GM23338 (cell line): Measurements from ENCODE around the gene AGPAT4.

ENCODE experiments used
- CREB1 ChIP-seq: fragments of 250-450 bp; sonication (Bioruptor Pico); IDR thresholded peaks from 2 replicates; pipeline ENCODE4 v1.5.0; 2020; ENCODE audit warnings: low read depth, mild to moderate bottlenecking, moderate library complexity
- EZH2 ChIP-seq: fragments of 200-600 bp; sonication (generic); IDR thresholded peaks from one replicate; pipeline ENCODE4 v1.8.0; 2017; ENCODE audit warnings: antibody characterized with exemption, mild to moderate bottlenecking, low read depth; ENCODE audit not compliant: unreplicated experiment
- POLR2AphosphoS5 ChIP-seq: IDR thresholded peaks from 2 replicates; pipeline ENCODE4 v1.6.1; 2016; ENCODE audit warnings: antibody characterized with exemption, low read depth
- STAT1 ChIP-seq: IDR thresholded peaks from one replicate; pipeline ENCODE4 v1.6.1; 2016; ENCODE audit warnings: antibody characterized with exemption; ENCODE audit not compliant: unreplicated experiment
- TF ChIP-seq, protein P1 (sequence below), 2 experiments: fragments of 200-600 bp in 1 of 2; sonication (generic) in 1 of 2; conservative IDR thresholded peaks; 2 replicates each; pipeline versions ENCODE4 v1.5.1 to v1.6.1; 2016 to 2017; ENCODE audit warnings: antibody characterized with exemption in 2 of 2, low read depth in 2 of 2, mild to moderate bottlenecking in 2 of 2, moderate library complexity in 1 of 2
- TF ChIP-seq, protein P2 (sequence below): IDR thresholded peaks from one replicate; pipeline ENCODE4 v1.6.1; 2018; ENCODE audit warnings: antibody characterized with exemption; ENCODE audit not compliant: unreplicated experiment

DNA sequence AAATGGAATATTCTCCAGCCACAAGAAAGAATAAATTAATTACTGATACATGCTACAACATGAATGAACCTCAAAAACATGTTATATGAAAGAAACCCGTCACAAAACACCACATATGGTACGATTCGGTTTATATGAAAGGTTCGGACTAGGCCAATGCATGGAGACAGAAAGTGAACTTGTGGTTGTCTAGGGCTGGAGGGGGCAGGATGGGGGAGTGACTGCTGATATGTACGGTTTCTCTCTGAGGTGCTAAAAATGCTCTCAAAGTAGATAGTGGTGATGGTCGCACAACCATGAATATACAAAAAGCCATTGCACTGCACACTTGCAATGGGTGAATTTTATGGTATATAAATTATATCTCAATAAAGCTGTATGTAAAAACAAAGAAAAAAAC is 18.3 kb downstream of the AGPAT4 start:
- TF ChIP-seq, protein P1, sequence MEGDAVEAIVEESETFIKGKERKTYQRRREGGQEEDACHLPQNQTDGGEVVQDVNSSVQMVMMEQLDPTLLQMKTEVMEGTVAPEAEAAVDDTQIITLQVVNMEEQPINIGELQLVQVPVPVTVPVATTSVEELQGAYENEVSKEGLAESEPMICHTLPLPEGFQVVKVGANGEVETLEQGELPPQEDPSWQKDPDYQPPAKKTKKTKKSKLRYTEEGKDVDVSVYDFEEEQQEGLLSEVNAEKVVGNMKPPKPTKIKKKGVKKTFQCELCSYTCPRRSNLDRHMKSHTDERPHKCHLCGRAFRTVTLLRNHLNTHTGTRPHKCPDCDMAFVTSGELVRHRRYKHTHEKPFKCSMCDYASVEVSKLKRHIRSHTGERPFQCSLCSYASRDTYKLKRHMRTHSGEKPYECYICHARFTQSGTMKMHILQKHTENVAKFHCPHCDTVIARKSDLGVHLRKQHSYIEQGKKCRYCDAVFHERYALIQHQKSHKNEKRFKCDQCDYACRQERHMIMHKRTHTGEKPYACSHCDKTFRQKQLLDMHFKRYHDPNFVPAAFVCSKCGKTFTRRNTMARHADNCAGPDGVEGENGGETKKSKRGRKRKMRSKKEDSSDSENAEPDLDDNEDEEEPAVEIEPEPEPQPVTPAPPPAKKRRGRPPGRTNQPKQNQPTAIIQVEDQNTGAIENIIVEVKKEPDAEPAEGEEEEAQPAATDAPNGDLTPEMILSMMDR (conservative IDR thresholded peaks at IDR 0.05; ENCODE audit: low read depth in 2 of 2) = no peak
- TF ChIP-seq, protein P2, sequence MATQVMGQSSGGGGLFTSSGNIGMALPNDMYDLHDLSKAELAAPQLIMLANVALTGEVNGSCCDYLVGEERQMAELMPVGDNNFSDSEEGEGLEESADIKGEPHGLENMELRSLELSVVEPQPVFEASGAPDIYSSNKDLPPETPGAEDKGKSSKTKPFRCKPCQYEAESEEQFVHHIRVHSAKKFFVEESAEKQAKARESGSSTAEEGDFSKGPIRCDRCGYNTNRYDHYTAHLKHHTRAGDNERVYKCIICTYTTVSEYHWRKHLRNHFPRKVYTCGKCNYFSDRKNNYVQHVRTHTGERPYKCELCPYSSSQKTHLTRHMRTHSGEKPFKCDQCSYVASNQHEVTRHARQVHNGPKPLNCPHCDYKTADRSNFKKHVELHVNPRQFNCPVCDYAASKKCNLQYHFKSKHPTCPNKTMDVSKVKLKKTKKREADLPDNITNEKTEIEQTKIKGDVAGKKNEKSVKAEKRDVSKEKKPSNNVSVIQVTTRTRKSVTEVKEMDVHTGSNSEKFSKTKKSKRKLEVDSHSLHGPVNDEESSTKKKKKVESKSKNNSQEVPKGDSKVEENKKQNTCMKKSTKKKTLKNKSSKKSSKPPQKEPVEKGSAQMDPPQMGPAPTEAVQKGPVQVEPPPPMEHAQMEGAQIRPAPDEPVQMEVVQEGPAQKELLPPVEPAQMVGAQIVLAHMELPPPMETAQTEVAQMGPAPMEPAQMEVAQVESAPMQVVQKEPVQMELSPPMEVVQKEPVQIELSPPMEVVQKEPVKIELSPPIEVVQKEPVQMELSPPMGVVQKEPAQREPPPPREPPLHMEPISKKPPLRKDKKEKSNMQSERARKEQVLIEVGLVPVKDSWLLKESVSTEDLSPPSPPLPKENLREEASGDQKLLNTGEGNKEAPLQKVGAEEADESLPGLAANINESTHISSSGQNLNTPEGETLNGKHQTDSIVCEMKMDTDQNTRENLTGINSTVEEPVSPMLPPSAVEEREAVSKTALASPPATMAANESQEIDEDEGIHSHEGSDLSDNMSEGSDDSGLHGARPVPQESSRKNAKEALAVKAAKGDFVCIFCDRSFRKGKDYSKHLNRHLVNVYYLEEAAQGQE = no peak
- TF ChIP-seq EZH2 = no peak
- TF ChIP-seq POLR2AphosphoS5 = no peak
- no peak for TF ChIP-seq CREB1
- TF ChIP-seq STAT1 = no peak
